HS-27A (cell line): ENCODE results near the gene MED13L.
"Not testable (repeated sequence)": the region's sequence is repeated elsewhere in the genome, so short reads cannot be mapped to it uniquely, and the experiment has no call there.

ENCODE experiments used
- DNase-seq: peaks from one replicate; pipeline ENCODE4 v3.0.0-alpha.2; 2012; ENCODE audit warnings: low read depth, missing footprints

MED13L gene

GRCh38 chr12:116303066-116303465 lies 25.6 kb upstream of the MED13L start:
- DNase-seq, result no peak

DNA sequence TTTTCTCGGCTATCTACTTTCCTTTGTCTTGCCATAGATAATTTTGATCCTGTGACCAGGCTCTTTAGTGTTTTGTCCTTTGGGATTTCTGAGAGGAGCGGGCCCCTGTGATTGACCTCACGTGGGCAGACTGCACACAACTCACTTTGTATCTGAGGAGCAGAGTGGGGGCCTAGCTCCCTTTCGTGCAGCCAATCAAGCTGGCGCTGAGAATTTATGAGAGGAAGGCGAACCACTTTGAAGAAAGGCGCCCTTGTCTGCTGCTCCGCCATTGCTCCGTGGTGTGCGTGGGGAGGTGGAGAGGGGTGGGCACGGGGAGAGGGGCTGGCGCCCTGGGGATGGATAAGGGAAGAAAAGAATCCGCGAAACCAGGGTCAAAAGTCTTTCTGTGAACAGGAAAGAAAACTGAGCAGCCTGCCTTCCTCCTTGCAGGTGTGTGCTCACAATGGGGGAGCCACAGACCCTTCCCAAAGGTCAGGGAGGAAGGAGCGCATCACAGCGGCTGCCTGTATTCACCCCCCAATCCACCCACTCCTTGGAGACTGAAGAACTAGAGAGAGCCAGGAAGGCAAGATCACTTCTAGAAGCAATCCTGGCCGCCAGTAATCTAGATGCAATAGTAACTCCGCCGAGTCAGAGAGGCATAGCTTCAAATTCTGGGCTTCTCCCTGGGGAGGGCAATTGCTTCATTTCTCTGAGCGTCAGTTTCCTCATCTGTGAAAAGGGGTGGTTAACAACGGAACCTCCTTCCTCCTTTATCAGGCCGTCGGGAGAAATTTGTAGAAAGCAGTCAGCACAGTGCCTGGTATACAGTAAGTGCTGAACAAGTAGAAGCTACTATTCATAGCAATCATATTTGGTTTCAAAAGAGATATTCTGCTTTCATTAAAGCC lies 24.9 kb upstream of the MED13L start:
- DNase-seq, result no peak

DNA sequence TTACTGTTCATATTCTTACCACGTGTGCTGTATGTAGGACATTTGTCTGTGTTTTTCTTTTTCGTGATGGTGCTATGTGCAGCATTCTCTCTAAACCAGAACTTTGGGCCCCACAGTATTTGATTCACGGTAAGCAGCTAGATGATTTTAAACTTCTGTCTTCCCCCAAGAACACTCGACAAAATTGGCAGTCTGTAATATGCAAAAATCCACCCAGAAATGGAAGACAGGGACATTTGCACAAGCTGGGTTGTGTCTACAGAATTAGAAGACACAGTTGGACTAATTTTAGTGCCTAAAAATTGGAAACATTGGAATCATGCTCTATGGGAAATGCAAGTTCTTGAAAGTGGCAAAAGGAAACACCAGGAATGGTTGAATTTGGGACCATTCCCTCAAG lies 24.1 kb upstream of the MED13L start:
- no peak for DNase-seq

- DNase-seq, result no peak
Observed at GRCh38 chr12:116299665-116300328, 22.3 kb upstream of the MED13L start.

DNA sequence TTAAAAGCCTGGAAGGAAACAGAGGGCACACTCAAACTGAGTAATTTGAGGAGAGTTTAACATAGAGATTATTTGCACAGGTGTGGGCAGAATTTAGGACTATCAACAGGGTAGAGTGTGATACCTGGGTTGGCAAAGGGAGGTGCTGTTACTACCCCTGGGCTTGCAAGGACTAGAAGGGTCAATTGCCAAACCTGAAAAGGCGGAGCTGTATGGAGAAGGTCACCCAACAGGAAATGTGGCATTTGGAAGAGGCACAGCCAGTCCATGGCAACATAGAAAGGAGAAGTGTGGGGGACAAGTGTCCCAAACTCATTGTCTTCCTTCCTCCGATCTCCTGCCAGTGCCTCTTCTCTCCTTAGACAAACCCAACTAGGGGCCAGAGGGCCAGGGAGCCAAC lies 21.6 kb upstream of the MED13L start:
- no peak for DNase-seq

- no peak for DNase-seq
Observed at GRCh38 chr12:116298578-116298977, 21.1 kb upstream of the MED13L start.

GRCh38 chr12:116297224-116297834 lies 19.8 kb upstream of the MED13L start:
- no peak for DNase-seq

GRCh38 chr12:116295327-116296263 lies 18.1 kb upstream of the MED13L start:
- no peak for DNase-seq

DNA sequence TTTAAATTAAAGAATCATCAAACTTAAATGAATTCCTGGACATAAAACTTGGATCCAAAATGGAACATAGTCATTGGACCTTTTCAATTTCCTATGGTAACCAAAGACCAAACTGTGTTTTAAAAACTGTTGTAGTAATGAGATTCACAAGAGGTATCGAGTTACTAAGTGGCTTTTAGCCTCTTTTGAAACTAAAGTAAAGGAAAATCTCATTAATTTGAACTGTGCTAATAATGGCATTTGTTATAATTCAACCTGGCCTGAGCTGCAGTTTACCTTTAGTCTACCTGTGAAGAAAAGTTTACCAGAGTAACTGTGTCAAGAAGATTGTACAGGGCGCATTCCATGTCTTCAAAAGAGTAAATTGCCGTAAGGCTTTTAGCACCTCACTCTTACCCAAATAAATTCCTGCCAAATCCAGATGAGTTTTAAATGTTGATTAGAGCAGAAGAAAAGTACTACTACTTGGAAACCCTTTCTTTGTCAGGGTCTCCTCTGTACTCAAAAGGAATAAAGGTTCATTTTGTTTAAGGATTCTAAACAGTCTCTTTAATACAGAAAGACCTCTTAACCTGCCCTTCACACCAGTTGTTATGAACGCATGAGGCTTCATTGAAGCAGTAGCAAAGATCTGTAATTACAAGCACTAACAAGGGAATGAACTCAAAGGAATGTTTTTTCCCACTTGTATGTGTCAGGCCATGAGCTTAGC lies 17.1 kb upstream of the MED13L start:
- no peak for DNase-seq

DNA sequence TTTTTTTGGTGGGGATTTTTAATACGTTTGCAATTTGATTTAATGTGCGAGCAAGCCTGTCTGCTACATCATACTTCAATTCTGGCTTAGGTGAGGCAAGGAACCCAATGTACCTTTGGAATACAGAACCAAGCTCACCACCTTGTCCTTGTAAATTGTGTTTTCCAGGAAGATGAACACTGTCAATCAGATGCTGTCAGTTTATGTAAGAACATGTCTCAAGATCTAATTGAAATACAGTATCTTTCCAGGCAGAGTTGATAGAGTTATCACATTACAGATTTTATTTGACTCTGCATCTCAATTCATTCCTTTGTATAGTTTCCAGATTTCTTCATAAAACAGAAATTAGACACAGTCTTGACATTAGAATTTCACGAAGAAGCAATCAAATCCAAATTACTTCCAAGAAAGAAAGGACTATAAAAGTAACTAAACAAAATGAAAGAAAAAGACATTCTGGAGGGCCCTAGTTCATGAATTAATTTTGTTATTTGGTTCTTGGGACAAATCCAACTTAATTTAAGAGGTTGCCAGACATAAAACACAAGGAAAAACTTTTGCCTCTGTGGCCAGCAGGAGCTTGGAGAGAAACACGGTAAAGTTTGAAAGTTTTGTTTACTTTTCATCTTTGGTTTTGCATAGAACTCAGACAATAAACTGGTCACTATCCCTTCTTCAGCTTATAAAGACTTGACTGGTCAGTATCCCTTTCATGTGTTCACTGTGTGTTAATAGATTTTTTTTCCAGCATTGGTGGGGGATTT lies 16.4 kb upstream of the MED13L start:
- no peak for DNase-seq

- no peak for DNase-seq
Observed at GRCh38 chr12:116291218-116291617, 13.7 kb upstream of the MED13L start.

DNA sequence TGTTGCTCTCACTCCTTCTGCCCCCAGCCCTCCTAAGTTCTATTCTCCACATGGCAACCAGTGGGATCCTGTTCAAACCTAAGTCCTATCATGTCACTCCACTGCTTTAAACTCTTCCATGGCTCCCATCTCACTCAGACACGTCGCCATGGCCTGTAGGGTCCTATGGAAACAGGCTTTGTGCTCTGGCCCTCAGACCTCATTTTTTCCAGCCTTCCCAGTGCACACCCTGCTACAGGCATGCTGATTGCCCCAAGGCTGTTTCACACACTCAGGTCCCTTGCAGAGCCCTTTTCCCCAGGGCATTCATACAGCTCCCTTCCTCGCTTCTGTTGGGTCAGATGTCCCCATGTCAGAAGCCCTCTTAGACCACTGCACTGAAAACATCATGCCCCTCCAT lies 11.2 kb upstream of the MED13L start:
- no peak for DNase-seq

GRCh38 chr12:116287842-116288301 lies 10.4 kb upstream of the MED13L start:
- no peak for DNase-seq

- no peak for DNase-seq
Observed at GRCh38 chr12:116284396-116284795, 6.9 kb upstream of the MED13L start.

DNA sequence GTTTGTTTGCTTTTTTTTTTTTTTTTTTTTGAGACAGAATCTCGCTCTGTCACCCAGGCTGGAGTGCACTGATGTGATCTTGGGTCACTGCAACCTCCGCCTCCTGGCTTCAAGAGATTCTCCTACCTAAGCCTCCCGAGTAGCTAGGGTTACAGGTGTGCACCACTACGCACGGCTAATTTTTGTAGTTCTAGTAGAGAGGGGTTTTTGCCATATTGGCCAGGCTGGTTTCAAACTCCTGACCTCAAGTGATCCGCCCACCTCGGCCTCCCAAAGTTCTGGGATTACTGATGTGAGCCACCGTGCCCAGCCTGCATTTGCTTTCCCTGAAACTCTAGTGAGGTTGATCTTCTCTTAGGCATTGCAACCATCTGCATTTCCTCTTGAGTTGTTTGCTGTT lies 6.4 kb upstream of the MED13L start:
- DNase-seq, result not testable (repeated sequence)

GRCh38 chr12:116282371-116283286 lies 5.1 kb upstream of the MED13L start:
- no peak for DNase-seq

DNA sequence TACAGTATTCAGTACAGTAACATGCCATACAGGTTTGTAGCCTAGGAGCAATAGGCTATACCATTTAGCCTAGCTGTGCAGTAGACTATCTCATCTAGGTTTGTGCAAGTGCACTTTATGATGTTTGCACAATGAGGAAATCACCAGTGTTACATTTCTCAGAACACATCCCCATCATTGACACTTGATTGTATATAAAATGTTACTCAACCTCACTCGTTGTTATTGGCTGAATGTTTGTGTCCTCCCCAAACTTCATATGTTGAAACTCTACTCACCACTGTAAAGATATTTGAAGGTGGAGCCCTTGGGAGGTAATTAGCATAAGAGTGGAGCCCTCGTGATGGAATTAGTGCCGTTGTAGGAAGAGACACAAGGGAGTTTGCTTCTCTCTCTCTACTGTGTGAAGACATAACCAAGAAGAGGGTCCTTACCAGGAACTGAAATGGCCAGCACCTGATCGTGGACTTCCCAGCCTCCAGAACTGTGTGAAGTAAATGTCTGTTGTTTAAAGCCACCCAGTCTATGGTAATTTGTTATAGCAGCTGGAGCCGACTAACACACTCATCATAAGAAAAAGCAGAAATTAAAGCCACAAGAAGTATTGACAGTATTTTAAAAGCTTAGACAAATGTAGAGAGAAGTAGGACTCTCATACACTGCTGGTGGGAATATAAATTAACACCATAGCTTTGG lies 3.2 kb upstream of the MED13L start:
- no peak for DNase-seq

- no peak for DNase-seq
Observed at GRCh38 chr12:116278667-116279066, 1.2 kb upstream of the MED13L start.

DNA sequence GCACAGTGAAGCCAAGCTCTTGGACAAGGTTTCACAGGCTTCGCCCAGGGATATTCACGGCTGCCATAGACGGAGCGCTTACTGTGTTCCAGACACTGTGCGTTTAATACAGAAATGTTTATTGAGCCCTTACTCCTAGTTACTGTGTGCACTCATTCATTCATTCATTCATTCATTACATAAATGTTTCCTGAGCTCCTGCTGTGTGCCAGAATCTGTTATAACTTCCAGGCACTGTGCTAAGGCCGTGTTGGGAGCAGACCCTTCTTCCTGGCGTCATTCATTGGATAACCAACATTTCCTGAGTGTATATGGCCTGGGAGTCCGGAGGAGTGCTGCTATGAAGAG lies 760 bp upstream of the MED13L start:
- no peak for DNase-seq
